Esophagus muscularis mucosa (tissue), 3 donors: Measurements from ENCODE around the gene VWA3B.

Experiments
- POLR2A ChIP-seq: fragments of 450-650 bp; IDR thresholded peaks from one replicate; pipeline ENCODE4 v1.6.1; 2017; ENCODE audit warnings: antibody characterized with exemption, moderate library complexity, mild to moderate bottlenecking, low read depth
- TF ChIP-seq, protein P1 (sequence below), 3 experiments: fragments of 200-600 bp in 2 of 3; fragments of 450-650 bp in 1 of 3; sonication (generic) in 2 of 3; IDR thresholded peaks; one replicate each; pipeline ENCODE4 v1.5.1; 2017 to 2019; ENCODE audit warnings: antibody characterized with exemption in 3 of 3, mild to moderate bottlenecking in 2 of 3, moderate library complexity in 1 of 3

DNA sequence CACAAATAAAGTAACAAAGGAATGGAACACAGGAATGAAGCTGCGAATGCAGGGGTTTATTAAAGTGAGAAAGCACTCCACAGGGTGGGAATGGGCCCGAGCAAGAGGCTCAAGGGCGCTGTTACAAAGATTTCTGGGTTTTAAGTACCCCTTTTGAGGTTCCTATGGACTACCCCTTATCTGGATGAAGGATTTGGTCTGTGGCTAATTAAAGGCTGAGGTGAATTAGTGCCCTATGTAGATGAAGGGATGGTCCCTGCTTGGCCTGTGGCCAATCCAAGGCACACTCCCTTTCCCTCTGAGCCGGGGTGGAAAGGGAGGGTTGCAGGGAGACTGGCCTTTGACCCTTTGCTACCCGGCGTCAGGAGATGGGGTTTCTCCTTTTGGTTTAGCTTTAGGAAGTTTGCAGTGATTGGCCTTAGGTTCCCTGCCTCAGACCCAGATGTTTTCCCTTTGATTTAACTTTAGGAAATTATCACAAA lies 211.8 kb downstream of the VWA3B start:
- TF ChIP-seq, protein P1, sequence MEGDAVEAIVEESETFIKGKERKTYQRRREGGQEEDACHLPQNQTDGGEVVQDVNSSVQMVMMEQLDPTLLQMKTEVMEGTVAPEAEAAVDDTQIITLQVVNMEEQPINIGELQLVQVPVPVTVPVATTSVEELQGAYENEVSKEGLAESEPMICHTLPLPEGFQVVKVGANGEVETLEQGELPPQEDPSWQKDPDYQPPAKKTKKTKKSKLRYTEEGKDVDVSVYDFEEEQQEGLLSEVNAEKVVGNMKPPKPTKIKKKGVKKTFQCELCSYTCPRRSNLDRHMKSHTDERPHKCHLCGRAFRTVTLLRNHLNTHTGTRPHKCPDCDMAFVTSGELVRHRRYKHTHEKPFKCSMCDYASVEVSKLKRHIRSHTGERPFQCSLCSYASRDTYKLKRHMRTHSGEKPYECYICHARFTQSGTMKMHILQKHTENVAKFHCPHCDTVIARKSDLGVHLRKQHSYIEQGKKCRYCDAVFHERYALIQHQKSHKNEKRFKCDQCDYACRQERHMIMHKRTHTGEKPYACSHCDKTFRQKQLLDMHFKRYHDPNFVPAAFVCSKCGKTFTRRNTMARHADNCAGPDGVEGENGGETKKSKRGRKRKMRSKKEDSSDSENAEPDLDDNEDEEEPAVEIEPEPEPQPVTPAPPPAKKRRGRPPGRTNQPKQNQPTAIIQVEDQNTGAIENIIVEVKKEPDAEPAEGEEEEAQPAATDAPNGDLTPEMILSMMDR (IDR thresholded peaks at IDR 0.05): no peak
- TF ChIP-seq POLR2A: no peak
